CD4-positive, alpha-beta T cell (primary cell): ENCODE data around the gene EEIG1. TPM values are rescaled to one million over a fixed set of nuclear protein-coding genes. Genes with fewer than 3 reads are reported as not detected.

Source experiments
- ATAC-seq: fragments of 200-7000 bp; cut with Tn5 transposase; one replicate; pipeline ENCODE4 v1.10.0; 2022; ENCODE audit warnings: mild to moderate bottlenecking; ENCODE audit not compliant: poor library complexity
- CTCF ChIA-PET: fragments of 350-600 bp; sonication (Branson Sonifier 250); formaldehyde crosslinking; loops from one replicate; lab custom pipeline; 2021; ENCODE audit warnings: antibody characterized with exemption, inconsistent platforms; lab: Charles Lee
- POLR2A ChIA-PET: fragments of 350-600 bp; sonication (Branson Sonifier 250); formaldehyde crosslinking; loops from one replicate; lab custom pipeline; 2021; ENCODE audit warnings: antibody characterized with exemption, inconsistent platforms; lab: Charles Lee
- DNase-seq, 14 experiments: peaks; one replicate each; pipeline ENCODE4 v3.0.0-alpha.2; 2013 to 2020; ENCODE audit warnings: mixed read lengths in 2 of 14
- H3K27ac ChIP-seq, 2 donors: one replicate each; pipeline versions ENCODE4 v1.5.1 to v1.7.0; 2013; ENCODE audit warnings: low read length in 2 of 2, low read depth in 1 of 2, mild to moderate bottlenecking in 1 of 2
- H3K27me3 ChIP-seq, 2 experiments: 1 replicate in 1 of 2; 2 replicates in 1 of 2; pipeline versions ENCODE4 v1.6.1 to v1.7.0; 2013; ENCODE audit warnings: low read length in 2 of 2, control low read depth in 1 of 2, mild to moderate bottlenecking in 1 of 2, moderate library complexity in 1 of 2; ENCODE audit not compliant: insufficient read depth in 2 of 2, control insufficient read depth in 1 of 2
- H3K36me3 ChIP-seq: one replicate; pipeline ENCODE4 v1.6.1; 2013; ENCODE audit warnings: low read length, control low read depth; ENCODE audit not compliant: insufficient read depth
- H3K4me1 ChIP-seq: one replicate; pipeline ENCODE4 v1.6.1; 2013; ENCODE audit warnings: low read length, control low read depth; ENCODE audit not compliant: insufficient read depth
- H3K4me3 ChIP-seq: one replicate; pipeline ENCODE4 v1.5.1; 2013; ENCODE audit warnings: mild to moderate bottlenecking, low read length, moderate library complexity
- H3K9me3 ChIP-seq, 2 experiments: 1 replicate in 1 of 2; 2 replicates in 1 of 2; pipeline versions ENCODE4 v1.6.1 to v1.7.0; 2013; ENCODE audit warnings: low read length in 2 of 2, mild to moderate bottlenecking in 2 of 2, control low read depth in 1 of 2, moderate library complexity in 1 of 2; ENCODE audit not compliant: control insufficient read depth in 1 of 2, insufficient read depth in 1 of 2
- H3K27ac Mint-ChIP-seq: one replicate; pipeline ENCODE4 v1.8.0; 2020; ENCODE audit warnings: mixed read lengths
- H3K27me3 Mint-ChIP-seq: one replicate; pipeline ENCODE4 v1.8.0; 2021; ENCODE audit warnings: mixed read lengths
- H3K36me3 Mint-ChIP-seq: one replicate; pipeline ENCODE4 v1.8.0; 2021; ENCODE audit warnings: low read depth, mixed read lengths
- H3K4me1 Mint-ChIP-seq: one replicate; pipeline ENCODE4 v1.8.0; 2021; ENCODE audit warnings: low read depth, mixed read lengths
- H3K4me3 Mint-ChIP-seq: one replicate; pipeline ENCODE4 v1.8.0; 2020; ENCODE audit warnings: mild to moderate bottlenecking, mixed read lengths
- H3K9me3 Mint-ChIP-seq: one replicate; pipeline ENCODE4 v1.8.0; 2020; ENCODE audit warnings: mixed read lengths
- intact Hi-C, 2 experiments: fragments of 100-400 bp; cut with DNase I in 1 of 2; cut with micrococcal nuclease in 1 of 2; formaldehyde crosslinking; loops; one replicate each; pipeline versions ENCODE4 v1.15.1 to v1.9.0; 2023 to 2025; cut with DNase I, micrococcal nuclease
- total RNA-seq, 174 experiments: library from RNA in 2 of 174; stranded (reverse) in 2 of 174; gene quantifications; one replicate each; pipeline ENCODE4 v1.2.3 and lab custom pipeline; 2021 to 2026
- TF ChIP-seq, protein P1 (sequence below): fragments of 200-600 bp; IDR thresholded peaks from one replicate; pipeline ENCODE4 v1.8.0; 2022; ENCODE audit warnings: antibody characterized with exemption, mild to moderate bottlenecking

EEIG1 gene
- total RNA-seq, 2 experiments from 2014 or later, result 440 to 463 TPM

GRCh38 chr9:127941961-127942215 lies 38.9 kb downstream of the EEIG1 start:
- Mint-ChIP-seq H3K9me3 (no peaks in the 10 kb centered on the region), H3K27ac (peak overlapping the region; percentile 88), H3K4me1 (peaks cover 57% of the 10 kb centered on the region), H3K36me3 (peaks cover 95% of the 10 kb centered on the region), H3K4me3 (peak overlapping the region; percentile 30), H3K27me3 (no peaks in the 10 kb centered on the region)
- ATAC-seq, result no peak
- intact Hi-C loops, result loop anchor here (2.0 kb wide), 3 partner anchors 15 to 85 kb away; partner anchors contain the start of gene EEIG1 (in 1 of the 2)
- Histone ChIP-seq H3K4me3 (no peak overlapping the region), H3K9me3 (no peaks in the 10 kb centered on the region), H3K27ac (peak overlapping the region in 1 of 2 donors; percentile 13), H3K4me1 (peaks cover 61% of the 10 kb centered on the region), H3K36me3 (peaks cover 74% of the 10 kb centered on the region), H3K27me3 (no peaks in the 10 kb centered on the region)
- DNase-seq, result no peak
- ChIA-PET CTCF (interaction anchor here (0.5 to 6.4 kb wide), 6 partner anchors 12 to 105 kb away, joined by 3 to 74 read pairs (median 4); partner anchors contain the start of gene PIP5KL1), POLR2A (interaction anchor here (1.0 to 6.0 kb wide), 6 partner anchors 33 to 131 kb away, joined by 4 to 31 read pairs (median 4); partner anchors contain the start of genes NAIF1 and SLC25A25)
- TF ChIP-seq, protein P1, sequence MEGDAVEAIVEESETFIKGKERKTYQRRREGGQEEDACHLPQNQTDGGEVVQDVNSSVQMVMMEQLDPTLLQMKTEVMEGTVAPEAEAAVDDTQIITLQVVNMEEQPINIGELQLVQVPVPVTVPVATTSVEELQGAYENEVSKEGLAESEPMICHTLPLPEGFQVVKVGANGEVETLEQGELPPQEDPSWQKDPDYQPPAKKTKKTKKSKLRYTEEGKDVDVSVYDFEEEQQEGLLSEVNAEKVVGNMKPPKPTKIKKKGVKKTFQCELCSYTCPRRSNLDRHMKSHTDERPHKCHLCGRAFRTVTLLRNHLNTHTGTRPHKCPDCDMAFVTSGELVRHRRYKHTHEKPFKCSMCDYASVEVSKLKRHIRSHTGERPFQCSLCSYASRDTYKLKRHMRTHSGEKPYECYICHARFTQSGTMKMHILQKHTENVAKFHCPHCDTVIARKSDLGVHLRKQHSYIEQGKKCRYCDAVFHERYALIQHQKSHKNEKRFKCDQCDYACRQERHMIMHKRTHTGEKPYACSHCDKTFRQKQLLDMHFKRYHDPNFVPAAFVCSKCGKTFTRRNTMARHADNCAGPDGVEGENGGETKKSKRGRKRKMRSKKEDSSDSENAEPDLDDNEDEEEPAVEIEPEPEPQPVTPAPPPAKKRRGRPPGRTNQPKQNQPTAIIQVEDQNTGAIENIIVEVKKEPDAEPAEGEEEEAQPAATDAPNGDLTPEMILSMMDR, result no peak

- Histone ChIP-seq H3K27ac (no peak overlapping the region), H3K9me3 (no peaks in the 10 kb centered on the region), H3K36me3 (peaks cover 68% of the 10 kb centered on the region), H3K27me3 (no peaks in the 10 kb centered on the region), H3K4me1 (peaks cover 64% of the 10 kb centered on the region), H3K4me3 (no peak overlapping the region)
- intact Hi-C loops, result no loop called here
- TF ChIP-seq, protein P1, result no peak
- Mint-ChIP-seq H3K9me3 (no peaks in the 10 kb centered on the region), H3K4me3 (peak overlapping the region; percentile 30), H3K27ac (peak overlapping the region; percentile 88), H3K27me3 (no peaks in the 10 kb centered on the region), H3K36me3 (peaks cover 89% of the 10 kb centered on the region), H3K4me1 (peaks cover 59% of the 10 kb centered on the region)
- no peak for ATAC-seq
- ChIA-PET POLR2A (interaction anchor here (0.7 to 6.0 kb wide), 7 partner anchors 13 to 132 kb away, joined by 3 to 31 read pairs (median 4); partner anchors contain the start of genes NAIF1 and SLC25A25), CTCF (interaction anchor here (0.5 to 6.4 kb wide), 4 partner anchors 11 to 104 kb away, joined by 3 to 74 read pairs (median 36); partner anchors contain the start of gene PIP5KL1)
- DNase-seq, result no peak
These were observed 39.5 kb downstream of the EEIG1 start for GRCh38 chr9:127941062-127941960.

- peaks cover 61% of the 10 kb centered on the region for H3K36me3 ChIP-seq
- H3K27ac ChIP-seq, result no peak overlapping the region
- ATAC-seq (no peak), DNase-seq (no peak)
- H3K4me3 ChIP-seq, result no peak overlapping the region
- Mint-ChIP-seq H3K27me3 (no peaks in the 10 kb centered on the region), H3K4me3 (peak overlapping the region; percentile 39), H3K36me3 (peaks cover 89% of the 10 kb centered on the region), H3K27ac (peak overlapping the region; percentile 88), H3K4me1 (peaks cover 66% of the 10 kb centered on the region), H3K9me3 (no peaks in the 10 kb centered on the region)
- POLR2A ChIA-PET, result interaction anchor here (1.9 to 6.0 kb wide), 4 partner anchors 14 to 127 kb away, joined by 4 to 31 read pairs (median 18); partner anchors contain the start of genes NAIF1 and SLC25A25
- H3K4me1 ChIP-seq, result peaks cover 64% of the 10 kb centered on the region
- no peaks in the 10 kb centered on the region for H3K9me3 ChIP-seq
- CTCF ChIA-PET, result interaction anchor here (5.0 to 6.4 kb wide), 2 partner anchors 13 to 95 kb away, joined by 67 to 74 read pairs; no protein-coding TSS in a partner anchor
- no peaks in the 10 kb centered on the region for H3K27me3 ChIP-seq
- TF ChIP-seq, protein P1, result no peak
- intact Hi-C loops, result no loop called here
These were observed 40.2 kb downstream of the EEIG1 start for GRCh38 chr9:127940593-127940992.
